ENCODE data around the gene HSD3B1.

The HSD3B1 gene

DNA sequence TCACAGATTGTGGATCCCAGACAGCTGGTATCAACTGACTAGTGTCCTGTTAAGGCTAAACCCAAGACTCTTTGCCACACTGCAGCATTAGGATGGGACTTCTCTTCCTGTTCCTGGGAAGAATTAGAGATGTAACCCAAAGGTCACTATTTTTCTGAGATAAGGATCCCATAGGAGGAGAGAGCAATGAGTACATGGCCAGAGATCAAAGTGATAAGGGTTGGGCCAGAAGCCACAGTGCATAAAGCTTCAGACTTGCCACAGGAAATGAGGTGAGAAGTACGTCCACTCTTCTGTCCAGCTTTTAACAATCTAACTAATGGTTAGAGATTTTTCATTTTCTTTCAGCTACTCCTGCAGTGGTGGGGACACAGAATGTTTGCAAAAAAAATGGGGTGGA lies at the start of gene HSD3B1:
Gene HSD3B1 (plus strand): TSS at position 270 of the 400 bp plus-strand sequence. CDS start 267 bp downstream, outside the sequence.
- no peak for DNase-seq

DNA sequence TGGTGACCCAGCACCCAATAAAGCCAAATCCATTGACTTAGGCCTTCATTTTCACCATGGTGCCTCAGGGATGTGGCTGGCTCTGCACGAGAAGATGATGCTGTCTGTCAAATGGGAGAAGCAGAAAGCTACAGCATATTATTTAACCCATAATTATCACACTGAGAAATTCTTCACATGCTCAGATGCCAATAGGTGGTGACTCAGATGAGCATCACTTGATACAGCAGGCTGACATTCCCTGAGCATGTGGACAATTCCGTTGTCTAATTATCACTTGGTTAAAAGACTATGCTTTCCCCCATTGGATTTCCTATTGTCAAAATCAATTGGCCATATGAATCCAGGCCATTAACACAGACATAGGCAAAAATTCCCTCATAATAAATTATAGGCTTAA lies 44.0 kb upstream of the HSD3B1 start:
- no peak for DNase-seq

DNA sequence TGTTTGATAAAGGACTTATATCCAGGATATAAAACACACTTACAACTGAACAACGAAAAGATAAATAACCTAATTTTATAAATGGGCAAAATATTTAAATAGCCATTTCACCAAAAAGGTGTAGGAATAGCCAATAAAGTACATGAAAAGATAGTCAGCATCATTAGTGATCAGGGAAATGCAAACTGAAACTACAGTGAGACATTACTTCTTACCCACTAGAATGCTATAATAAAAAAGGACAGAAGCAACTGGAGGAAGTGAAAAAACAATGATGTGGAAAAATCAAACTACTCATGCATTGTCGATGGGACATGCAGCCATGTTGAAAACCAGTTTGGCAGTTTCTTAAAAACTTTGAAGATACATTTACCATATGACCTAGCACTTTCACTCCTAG lies 43.4 kb upstream of the HSD3B1 start:
- DNase-seq: no peak

DNA sequence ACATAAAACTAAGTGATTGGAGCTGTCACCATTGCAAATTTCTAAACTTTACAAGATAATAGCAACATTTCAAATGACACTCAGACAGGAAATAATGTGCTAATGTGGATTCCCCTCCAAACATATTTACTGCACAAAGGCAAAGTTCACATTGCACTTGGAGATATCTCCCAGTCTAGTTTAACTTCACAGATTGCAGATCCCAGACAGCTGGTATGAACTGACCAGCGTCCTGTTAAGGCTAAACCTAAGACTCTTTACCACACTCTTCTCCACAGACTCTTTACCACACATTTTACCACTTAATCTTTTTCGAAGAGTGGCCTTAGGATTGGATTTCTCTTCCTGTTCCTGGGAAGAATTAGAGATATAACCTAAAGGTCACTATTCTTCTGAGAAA lies 40.6 kb upstream of the HSD3B1 start:
- no peak for DNase-seq

DNA sequence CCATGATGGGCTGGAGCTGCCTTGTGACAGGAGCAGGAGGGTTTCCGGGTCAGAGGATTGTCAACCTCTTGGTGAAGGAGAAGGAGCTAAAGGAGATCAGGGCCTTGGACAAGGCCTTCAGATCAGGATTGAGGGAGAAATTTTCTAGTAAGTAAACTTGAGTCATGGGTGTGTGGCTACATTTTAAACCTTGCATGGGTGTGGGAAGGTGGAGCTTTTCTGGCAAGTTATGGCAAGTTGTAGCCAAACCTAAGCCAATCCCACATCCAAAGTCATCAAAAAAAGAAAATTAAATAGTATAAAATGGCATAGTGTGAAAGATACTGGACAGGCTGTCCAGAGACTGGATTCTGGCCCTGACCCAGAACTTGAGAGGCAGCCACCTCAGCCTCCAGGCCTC lies 39.8 kb upstream of the HSD3B1 start:
- DNase-seq: no peak

DNA sequence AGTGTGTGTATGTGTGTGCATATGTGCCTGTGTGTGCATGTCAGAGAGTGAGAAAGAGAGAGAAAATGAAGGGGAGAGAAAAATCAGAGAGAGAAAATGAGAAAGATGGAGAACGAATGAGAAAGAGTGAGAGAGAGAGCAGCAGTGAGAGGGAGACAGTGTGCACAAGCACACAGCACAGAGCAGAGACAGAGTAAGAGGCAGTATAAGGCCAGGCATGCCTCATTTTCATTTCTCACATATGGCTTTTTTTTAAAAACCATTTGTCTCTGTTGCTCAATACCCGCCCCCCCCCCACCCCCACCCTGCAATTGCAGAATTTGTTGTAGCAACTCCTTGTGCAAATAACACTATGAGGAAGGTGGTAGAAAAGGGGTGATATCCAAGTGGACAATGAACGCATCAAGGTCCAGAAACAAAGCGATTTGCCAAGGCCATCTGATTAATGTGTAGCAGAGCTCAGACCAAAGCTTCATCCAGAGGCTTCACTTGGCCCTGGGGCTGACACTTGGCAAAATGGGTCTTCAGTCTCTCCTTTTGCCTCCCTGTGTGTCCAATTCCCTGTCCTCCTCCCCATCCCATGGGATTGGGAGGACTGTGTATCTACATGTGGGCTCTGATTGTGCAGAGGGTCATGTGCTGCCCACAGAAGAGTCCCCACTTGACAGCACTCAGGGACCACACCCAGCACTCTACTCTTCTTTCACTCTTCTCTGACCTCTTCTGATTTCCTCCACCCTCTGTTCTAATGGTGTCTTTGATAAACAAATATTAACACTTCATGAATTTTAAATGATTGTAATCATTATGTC lies 38.9 kb upstream of the HSD3B1 start:
- DNase-seq: no peak

DNA sequence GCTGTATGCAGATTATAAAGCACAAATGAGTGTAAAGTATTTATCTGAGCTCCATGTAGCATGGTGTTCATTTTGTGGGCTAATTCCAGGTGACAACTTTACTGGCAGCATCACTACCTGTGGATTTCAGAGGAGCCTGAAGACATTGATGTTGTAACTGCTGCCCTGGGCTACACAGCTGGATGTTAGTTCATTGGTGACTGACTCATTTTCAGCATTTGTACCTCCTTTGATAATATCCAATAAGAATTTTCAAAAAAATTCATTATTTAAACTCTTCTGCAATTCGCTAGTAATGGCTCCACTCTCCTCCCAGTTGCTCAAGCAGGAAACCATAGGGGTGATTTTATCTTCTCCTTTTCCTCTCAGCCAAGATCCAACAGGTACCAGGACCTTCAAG lies 37.3 kb upstream of the HSD3B1 start:
- DNase-seq: no peak

DNA sequence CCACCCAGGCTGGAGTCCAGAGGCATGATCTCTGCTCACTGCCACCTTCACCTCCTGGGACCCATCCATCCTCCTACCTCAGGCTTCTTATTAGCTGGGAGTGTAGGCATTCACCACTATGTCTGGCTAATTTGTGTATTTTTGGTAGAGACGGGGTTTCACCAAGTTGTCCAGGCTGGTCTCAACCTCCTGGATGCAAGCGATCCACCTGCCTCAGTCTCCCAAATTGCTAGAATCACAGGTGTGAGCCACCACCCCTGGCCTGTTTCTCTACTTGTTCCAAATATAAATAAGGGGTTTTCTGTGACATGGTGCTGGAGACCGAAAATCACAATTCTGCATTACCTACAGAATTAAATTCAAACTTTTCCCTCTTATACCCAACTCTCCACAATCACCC lies 36.6 kb upstream of the HSD3B1 start:
- no peak for DNase-seq

DNA sequence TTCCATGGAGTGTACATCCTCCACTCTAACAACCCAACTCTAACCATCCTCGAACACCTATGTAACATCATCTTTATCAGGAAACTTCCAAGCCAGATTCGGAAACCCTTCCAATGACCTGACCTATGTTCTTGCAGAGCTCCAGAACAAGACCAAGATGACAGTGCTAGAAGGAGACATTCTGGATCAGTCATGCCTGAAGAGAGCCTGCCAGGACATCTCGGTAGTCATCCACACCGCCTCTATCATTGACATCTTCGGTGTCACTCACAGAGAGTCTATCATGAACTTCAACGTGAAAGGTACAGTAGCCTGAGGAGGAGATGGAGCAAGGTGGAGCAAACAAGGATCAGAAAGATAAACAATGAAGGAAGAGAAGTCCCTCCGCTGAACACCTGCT lies 36.1 kb upstream of the HSD3B1 start:
- DNase-seq: no peak

DNA sequence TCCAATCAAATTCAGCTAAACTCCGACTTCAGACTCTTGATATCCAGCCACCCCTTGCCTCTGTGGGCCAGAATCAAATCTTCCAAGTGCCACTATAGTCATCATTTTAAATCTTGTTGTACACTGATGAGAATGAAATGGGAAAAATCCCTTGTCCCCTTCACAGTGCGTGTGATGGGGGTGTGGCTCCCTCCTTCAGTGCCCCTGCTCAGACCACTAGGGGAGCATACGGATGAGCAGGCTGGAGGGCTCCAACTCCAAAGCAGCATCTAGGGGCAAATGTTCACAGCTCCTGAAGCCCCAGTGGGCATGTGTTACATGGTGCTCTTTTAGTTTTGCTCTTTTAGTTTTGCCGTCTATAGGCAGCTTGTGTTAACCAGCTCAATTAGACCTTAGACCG lies 35.4 kb upstream of the HSD3B1 start:
- no peak for DNase-seq

DNA sequence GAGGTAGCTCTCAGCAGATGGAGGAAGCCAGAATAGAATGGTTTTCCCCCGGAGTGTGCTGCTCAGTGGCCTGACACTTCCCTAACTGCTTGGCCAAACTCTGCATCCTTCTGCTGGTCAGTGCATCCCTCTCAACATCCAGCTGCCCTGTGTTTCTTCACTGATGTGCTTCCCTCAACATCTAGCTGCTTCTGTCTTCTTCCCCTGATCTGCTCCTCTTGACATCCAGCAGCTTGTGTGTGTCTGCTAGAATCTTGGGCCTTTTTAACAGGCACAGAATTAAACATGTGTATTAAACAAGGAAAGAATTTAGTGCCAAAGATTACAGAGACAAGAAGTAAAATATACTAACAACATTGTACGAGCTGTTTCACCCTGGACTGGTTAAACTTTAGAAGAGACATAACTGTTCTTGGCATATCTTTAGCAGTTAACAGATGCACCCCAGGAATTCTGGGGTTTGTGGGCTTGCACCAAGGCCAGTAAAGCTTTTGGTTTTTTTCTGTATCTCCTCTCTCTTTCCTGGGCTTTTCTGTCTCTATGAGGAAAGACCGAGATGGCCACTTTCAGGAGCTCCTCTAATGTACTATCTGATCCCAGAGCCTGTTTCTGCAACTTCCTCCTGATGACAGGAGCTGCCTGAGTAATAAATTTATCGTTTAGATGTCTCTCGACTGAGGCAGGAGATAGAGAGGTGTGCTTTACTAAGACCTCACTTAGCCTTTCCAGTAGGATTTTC lies 34.8 kb upstream of the HSD3B1 start:
- no peak for DNase-seq

DNA sequence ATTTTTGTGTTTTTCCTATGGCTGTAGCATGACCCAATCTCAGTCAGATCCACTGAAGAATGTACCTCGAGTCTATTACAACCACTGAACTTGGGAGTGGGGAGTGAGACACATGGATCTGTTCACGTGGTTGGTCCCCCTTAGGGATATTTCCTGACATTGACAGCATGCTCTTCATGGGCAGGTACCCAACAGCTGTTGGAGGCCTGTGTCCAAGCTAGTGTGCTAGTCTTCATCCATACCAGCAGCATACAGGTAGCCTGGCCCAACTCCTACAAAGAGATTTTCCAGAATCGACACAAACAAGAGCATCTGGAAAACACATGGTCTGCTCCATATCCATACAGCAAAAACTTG lies 34.2 kb upstream of the HSD3B1 start:
- no peak for DNase-seq

DNA sequence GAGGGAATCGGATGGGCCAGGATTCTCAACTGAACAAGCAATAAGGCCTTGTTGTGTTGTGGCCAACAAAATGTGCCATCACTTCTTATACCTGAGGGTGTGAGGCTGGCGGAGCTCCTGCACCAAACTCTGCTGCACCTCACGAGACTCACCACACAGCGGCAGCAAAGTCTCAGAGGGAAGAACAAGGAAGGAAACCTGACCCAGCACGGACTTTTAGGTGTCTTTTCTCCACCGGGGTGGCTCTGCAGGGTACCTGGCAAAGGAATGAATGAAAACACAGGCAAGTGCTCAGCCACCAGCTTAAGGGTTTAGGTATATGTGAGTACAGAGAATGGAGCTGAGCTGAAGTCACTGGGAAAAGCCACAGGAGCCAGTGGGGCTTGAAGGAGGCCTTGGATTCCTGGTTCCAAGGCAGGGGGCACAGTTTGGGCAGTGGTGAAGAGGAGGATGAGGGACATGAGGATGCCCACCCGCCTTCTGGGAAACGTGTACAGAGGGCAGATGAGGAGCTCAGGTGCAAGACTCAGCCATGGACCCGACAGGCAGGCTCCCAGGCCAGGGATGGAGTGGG lies 31.1 kb upstream of the HSD3B1 start:
- DNase-seq: peak; percentile 19

DNA sequence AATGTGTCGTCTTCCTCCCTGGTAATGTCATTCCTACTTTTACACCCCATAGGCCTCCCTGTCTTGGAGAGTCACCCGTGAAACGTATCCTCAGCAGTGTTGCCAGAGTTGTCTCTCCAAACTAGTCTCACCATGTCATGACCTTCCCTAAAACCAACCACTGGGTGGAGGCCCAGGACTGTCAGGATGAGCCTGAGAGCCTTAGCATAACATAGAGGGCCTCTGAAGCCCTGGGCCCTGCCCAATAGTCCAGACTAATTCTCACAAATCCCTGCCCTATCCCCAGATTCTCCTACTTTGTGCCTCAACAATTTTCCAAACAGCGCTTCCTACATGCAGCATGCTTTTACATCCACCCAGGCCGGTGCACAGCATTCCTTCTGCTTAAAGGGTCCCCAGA lies 29.3 kb upstream of the HSD3B1 start:
- DNase-seq: no peak

DNA sequence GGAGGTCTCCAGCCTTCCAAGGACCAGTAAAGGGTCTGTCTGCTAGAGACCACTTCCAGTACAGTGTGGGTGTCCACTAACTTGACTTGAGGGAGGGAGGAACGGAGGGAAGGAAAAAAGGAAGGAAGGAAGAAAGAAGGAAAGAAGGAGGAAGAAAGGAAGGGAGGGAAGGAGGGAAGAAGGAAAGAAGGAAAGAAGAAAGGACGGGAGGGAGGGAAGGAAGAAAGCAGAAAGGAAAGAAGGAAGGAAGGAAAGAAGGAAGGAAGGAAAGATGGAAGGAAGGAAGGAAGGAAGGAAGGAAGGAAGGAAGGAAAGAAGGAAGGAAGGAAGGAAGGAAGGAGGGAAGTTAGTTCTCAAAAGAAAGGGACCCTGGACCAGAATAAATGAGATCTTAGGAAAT lies 26.8 kb upstream of the HSD3B1 start:
- no peak for DNase-seq

DNA sequence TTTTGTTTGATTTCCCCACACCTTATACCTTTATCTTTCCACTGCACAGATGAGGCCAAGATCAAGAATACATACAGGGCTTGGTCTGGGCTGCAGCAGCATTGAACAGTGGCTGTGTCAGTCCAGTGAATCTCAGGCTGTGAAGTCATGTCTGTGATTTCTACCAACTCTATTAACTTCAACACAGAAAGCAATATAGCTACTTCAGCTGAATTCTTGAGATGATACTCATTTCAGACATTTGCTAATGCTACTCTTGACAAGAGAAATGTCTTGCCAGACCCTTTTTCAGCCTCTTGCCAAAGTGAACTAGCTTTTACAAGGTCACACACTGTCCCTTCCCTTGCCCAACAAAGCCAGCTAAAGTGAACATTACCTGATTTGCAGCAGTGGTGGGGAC lies 25.1 kb upstream of the HSD3B1 start:
- DNase-seq: no peak

DNA sequence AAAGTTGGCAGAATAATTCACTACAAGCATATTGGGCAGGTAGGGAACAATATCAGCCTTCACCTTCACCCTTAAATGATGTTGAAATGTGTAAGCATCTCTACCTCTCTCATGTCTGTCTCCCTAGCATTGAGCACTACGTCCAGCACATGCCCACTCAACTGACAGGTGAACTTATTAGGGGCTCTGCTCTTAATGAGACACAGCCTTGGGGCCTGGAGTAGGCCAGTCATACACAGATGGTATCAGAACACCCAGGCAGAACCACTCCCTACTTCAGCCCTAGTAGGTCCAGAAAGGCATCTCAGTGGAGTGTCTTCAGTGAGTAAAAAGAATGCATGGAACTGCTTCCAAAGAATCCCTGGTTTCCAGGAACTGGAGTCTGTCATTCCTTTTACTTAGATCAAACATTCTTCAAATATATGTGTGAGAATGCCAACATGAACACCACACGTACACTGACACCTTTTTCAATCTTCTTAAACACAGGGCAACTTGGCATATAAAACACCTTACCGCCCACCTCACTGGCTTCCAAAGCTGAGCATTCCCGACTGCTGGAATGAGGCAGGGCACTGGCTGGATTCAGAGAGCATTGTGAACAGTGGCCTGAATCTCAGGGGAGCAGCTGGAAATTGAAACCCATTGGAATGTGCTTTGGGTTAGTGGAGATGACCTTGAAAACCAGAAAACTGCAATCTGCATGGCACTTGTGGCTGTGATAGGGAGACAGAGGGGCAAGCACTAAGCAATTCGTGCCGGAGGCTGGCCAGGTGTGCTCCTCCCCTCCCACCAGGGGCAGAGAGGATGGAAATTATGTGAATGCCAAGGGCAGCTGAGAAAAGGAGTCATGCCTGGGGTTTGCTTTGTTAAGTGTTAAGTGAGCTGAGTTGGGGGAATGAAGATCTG lies 24.2 kb upstream of the HSD3B1 start:
- DNase-seq: peak; percentile 5

DNA sequence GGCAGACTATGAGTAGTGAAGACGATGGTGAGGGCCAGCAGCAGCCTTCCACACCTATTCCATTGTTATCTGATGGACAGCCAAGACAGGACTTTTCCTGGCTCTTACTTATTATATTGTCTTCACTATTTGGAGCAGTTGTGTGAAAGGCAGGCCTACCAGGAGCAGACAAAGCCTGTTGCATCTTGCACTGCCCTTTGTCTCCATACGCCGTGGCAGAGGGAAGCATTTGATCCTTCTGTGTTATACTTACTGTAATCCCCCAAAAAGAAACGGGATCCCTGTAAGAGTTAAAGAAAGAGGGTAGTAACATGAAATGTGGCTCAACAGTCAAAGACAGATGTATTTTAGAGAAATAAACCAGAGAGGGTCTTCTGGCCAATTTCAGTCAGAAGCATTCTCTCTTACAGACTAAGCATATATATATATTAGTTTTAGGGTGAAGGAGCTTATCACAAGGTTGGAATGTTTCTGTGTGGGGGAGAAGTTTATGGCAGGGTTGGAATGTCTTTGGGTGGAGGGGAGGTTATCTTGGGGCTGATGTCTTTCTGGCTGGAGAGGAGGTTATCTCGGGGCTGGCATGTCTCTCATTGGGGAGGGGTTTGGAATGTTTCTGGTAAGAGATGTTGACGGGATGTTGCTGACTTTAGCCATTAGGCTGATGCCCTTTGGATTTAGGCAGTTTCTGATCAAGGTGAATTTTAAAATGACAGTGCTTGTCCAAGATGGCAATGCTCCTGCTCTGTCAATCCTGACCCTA lies 23.4 kb upstream of the HSD3B1 start:
- peak; percentile 4 for DNase-seq

DNA sequence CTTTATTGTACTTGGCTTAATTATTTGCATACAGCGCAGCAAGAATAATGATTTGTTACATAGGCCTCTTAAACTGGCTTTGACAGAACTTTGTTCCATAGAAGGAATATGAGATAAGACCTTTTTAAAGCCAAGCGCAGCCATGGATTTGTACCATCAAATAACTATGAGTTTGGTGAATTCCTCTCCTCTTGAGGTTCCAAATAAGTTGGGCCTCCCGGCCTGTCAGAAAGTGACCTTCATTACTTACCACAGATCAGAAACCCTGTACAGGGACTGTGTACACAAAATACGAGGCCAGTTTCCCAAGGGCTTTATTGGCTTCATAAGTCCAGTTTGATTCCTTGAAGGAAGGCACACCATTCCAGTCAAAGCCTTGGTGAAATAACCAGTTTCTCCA lies 21.8 kb upstream of the HSD3B1 start:
- DNase-seq: no peak

DNA sequence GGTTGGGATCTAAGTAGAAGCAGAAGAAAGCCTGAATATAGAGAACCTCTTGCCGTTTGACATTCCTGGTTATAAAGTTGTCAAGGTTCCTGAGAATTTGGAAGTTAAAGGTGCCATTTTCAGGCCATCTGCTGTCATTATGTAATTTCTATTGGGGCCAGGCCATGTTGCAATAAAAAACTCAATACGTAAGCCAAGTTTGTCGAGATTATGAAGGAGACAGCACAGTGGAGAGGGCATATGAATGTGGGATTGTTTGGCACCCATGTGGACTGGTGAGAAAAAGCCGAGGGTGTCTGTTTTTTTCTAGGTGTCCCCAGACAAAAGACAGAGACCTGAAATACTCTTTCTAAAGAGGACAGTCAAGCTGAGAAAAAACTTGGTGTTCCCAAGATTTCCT lies 18.8 kb upstream of the HSD3B1 start:
- DNase-seq: no peak

DNA sequence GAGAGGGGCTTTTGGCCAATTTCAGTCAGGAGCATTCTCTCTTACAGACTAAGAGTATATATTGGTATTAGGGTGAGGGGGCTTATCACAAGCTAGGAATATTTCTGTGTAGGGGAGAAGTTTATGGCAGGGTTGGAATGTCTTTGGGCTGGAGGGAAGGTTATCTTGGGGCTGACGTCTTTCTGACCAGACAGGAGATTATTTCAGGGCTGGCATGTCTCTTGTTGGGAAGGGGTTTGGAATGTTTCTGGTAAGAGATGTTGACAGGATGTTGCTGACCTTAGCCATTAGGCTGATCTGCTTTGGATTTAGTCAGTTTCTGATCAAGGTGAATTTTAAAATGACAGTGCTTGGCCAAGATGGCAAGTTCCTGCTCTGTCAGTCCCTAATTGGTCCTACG lies 17.8 kb upstream of the HSD3B1 start:
- DNase-seq: no peak

DNA sequence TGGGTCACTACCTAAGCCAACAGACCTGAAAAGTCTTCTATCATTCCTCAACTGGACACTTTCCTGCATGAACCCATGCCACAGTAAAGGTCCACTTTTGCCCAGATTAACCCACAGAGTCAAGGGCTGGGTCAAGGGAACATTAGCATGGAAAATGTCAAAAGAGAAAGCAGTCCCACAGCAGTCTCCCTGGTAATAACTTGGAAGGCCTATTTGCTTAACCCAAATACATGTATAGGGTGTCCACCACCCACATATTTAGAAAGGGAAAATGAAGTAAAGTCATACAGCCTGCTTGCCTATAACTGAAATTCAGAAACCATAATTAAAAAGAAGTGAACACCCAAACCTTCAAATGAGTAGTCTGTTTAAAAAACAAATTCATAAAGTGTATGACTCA lies 16.1 kb upstream of the HSD3B1 start:
- no peak for DNase-seq

Data from fibroblast of upper back skin (primary cell).